H1 (cell line): ENCODE measurements around the gene ILKAP. TPM values are rescaled to one million over a fixed set of nuclear protein-coding genes. Genes with fewer than 3 reads are reported as not detected.

ENCODE experiments used
- CTCF ChIA-PET: fragments of 300-600 bp; sonication (Branson Sonifier 250); formaldehyde crosslinking; loops from one replicate; lab custom pipeline; 2021; ENCODE audit not compliant: partially characterized antibody; lab: Charles Lee
- POLR2A ChIA-PET: fragments of 300-600 bp; sonication (Branson Sonifier 250); formaldehyde crosslinking; loops from one replicate; lab custom pipeline; 2021; ENCODE audit warnings: inconsistent platforms; ENCODE audit not compliant: partially characterized antibody; lab: Charles Lee
- DNase-seq, 2 experiments: peaks; one replicate each; pipeline versions ENCODE4 v3.0.0 to v3.0.0-alpha.2; 2010 to 2022; ENCODE audit warnings: low spot score in 2 of 2, low read depth in 1 of 2, mixed read lengths in 1 of 2
- FAIRE-seq: peaks from 2 replicates; lab custom pipeline; 2011; peaks lifted over from hg19 to GRCh38; lab: Jason Lieb, UNC
- H2AFZ ChIP-seq: 2 replicates; pipeline ENCODE4 v1.8.1; 2012; ENCODE audit warnings: low read length, inconsistent platforms
- H2AK5ac ChIP-seq: 2 replicates; pipeline ENCODE4 v1.6.1; 2013; ENCODE audit warnings: low read depth, low read length
- H2BK120ac ChIP-seq: replicated peaks from 2 replicates; pipeline ENCODE3; 2013; ENCODE audit warnings: low read depth, low read length, inconsistent platforms
- H2BK12ac ChIP-seq: 2 replicates; pipeline ENCODE4 v1.6.1; 2013; ENCODE audit warnings: low read depth, low read length
- H2BK15ac ChIP-seq: 2 replicates; pipeline ENCODE4 v1.6.1; 2013; ENCODE audit warnings: low read length
- H2BK20ac ChIP-seq: 2 replicates; pipeline ENCODE4 v1.6.1; 2013; ENCODE audit warnings: low read length
- H2BK5ac ChIP-seq: 2 replicates; pipeline ENCODE4 v1.6.1; 2013; ENCODE audit warnings: low read depth, low read length
- H3K14ac ChIP-seq: 2 replicates; pipeline ENCODE4 v1.6.1; 2013; ENCODE audit warnings: inconsistent platforms; ENCODE audit not compliant: insufficient read length
- H3K18ac ChIP-seq: 2 replicates; pipeline ENCODE4 v1.6.1; 2013; ENCODE audit warnings: low read length; ENCODE audit errors: extremely low read depth
- H3K23ac ChIP-seq: 2 replicates; pipeline ENCODE4 v1.6.1; 2013; ENCODE audit warnings: inconsistent platforms; ENCODE audit not compliant: insufficient read length
- H3K23me2 ChIP-seq: 2 replicates; pipeline ENCODE4 v1.6.1; 2013; ENCODE audit warnings: low read depth, low read length
- H3K27ac ChIP-seq: 2 replicates; pipeline ENCODE4 v1.6.1; 2011; ENCODE audit warnings: low read depth, low read length, inconsistent platforms
- H3K27me3 ChIP-seq, 4 experiments: replicated peaks in 1 of 4; 1 replicate in 1 of 4; 2 replicates in 3 of 4; pipeline versions ENCODE4 v1.6.1 to v1.8.1; 2011 to 2013; ENCODE audit warnings: low read length in 3 of 4, mild to moderate bottlenecking in 3 of 4, inconsistent platforms in 2 of 4, mixed read lengths in 2 of 4, moderate library complexity in 1 of 4; ENCODE audit not compliant: control insufficient read depth in 3 of 4, insufficient read depth in 3 of 4; ENCODE audit errors: extremely low read depth in 1 of 4
- H3K36me3 ChIP-seq, 4 experiments: 2 replicates each; pipeline versions ENCODE4 v1.6.1 to v1.8.1; 2011 to 2013; ENCODE audit warnings: mild to moderate bottlenecking in 4 of 4, low read length in 3 of 4, moderate library complexity in 2 of 4, control low read depth in 1 of 4, inconsistent platforms in 1 of 4; ENCODE audit not compliant: insufficient read depth in 4 of 4, control insufficient read depth in 2 of 4
- H3K4ac ChIP-seq: replicated peaks from 2 replicates; pipeline ENCODE3; 2013; ENCODE audit warnings: low read length, low read depth, mixed read lengths, inconsistent platforms; ENCODE audit not compliant: insufficient read length
- H3K4me1 ChIP-seq, 4 experiments: replicated peaks in 1 of 4; 1 replicate in 1 of 4; 2 replicates in 3 of 4; pipeline versions ENCODE4 v1.6.1 to v1.8.1; 2011 to 2013; ENCODE audit warnings: low read length in 3 of 4, inconsistent platforms in 2 of 4, mixed read lengths in 1 of 4; ENCODE audit not compliant: insufficient read depth in 4 of 4, control insufficient read depth in 3 of 4
- H3K4me2 ChIP-seq, 2 experiments: 2 replicates each; pipeline versions ENCODE4 v1.6.1 to v1.8.1; 2011 to 2013; ENCODE audit warnings: low read depth in 2 of 2, low read length in 2 of 2, control low read depth in 1 of 2, inconsistent platforms in 1 of 2, mild to moderate bottlenecking in 1 of 2; ENCODE audit not compliant: insufficient read depth in 1 of 2
- H3K4me3 ChIP-seq, 4 experiments: fragments of 200-600, 300-600 bp in 1 of 4; sonication (generic), shearing (Covaris generic), sonication (Bioruptor Twin) in 1 of 4; 2 replicates each; pipeline versions ENCODE4 v1.5.1 to v1.8.1; 2011 to 2016; ENCODE audit warnings: low read length in 4 of 4, low read depth in 3 of 4, control low read depth in 2 of 4, inconsistent platforms in 2 of 4, mild to moderate bottlenecking in 2 of 4, mixed read lengths in 1 of 4, moderate library complexity in 1 of 4; ENCODE audit not compliant: insufficient read depth in 2 of 4; ENCODE audit errors: extremely low read depth in 1 of 4
- H3K56ac ChIP-seq: replicated peaks from 2 replicates; pipeline ENCODE3; 2013; ENCODE audit warnings: low read depth, mild to moderate bottlenecking, mixed read lengths, low read length, inconsistent platforms; ENCODE audit not compliant: insufficient read length
- H3K79me1 ChIP-seq: 2 replicates; pipeline ENCODE4 v1.6.1; 2013; ENCODE audit warnings: low read depth, low read length, control low read depth
- H3K79me2 ChIP-seq, 2 experiments: 2 replicates each; pipeline versions ENCODE4 v1.6.1 to v1.8.1; 2012 to 2013; ENCODE audit warnings: low read length in 2 of 2, mild to moderate bottlenecking in 2 of 2, inconsistent platforms in 1 of 2; ENCODE audit not compliant: insufficient read depth in 2 of 2, control insufficient read depth in 1 of 2
- H3K9ac ChIP-seq, 4 experiments: replicated peaks in 1 of 4; 1 replicate in 1 of 4; 2 replicates in 3 of 4; pipeline versions ENCODE4 v1.6.1 to v1.8.1; 2011 to 2013; ENCODE audit warnings: low read depth in 3 of 4, low read length in 3 of 4, control low read depth in 2 of 4, mild to moderate bottlenecking in 2 of 4, moderate library complexity in 2 of 4, inconsistent platforms in 1 of 4; ENCODE audit errors: extremely low read depth in 1 of 4
- H3K9me3 ChIP-seq, 2 experiments: 2 replicates each; pipeline versions ENCODE4 v1.6.1 to v1.8.1; 2012 to 2013; ENCODE audit warnings: mild to moderate bottlenecking in 2 of 2, moderate library complexity in 2 of 2, control low read depth in 1 of 2, inconsistent platforms in 1 of 2, low read depth in 1 of 2, low read length in 1 of 2, mixed read lengths in 1 of 2; ENCODE audit not compliant: insufficient read depth in 2 of 2
- H4K20me1 ChIP-seq, 2 experiments: replicated peaks in 1 of 2; 2 replicates each; pipeline versions ENCODE3 to v1.8.1; 2011 to 2013; ENCODE audit warnings: inconsistent platforms in 2 of 2, low read length in 2 of 2, mild to moderate bottlenecking in 1 of 2; ENCODE audit not compliant: insufficient read depth in 2 of 2, control insufficient read depth in 1 of 2
- H4K5ac ChIP-seq: 2 replicates; pipeline ENCODE4 v1.6.1; 2013; ENCODE audit warnings: low read length, low read depth, mixed read lengths, inconsistent platforms; ENCODE audit not compliant: insufficient read length
- H4K8ac ChIP-seq: 2 replicates; pipeline ENCODE4 v1.8.0; 2013; ENCODE audit warnings: mild to moderate bottlenecking, moderate library complexity, low read length, inconsistent platforms; ENCODE audit not compliant: insufficient read depth; ENCODE audit errors: extremely low read depth
- H4K91ac ChIP-seq: replicated peaks from 2 replicates; pipeline ENCODE3; 2013; ENCODE audit warnings: low read length, mixed read lengths, inconsistent platforms; ENCODE audit not compliant: insufficient read length
- BCL11A ChIP-seq, 2 experiments: IDR thresholded peaks; one replicate each; pipeline ENCODE4 v1.6.1; 2011; ENCODE audit warnings: low read depth in 2 of 2, low read length in 2 of 2, mild to moderate bottlenecking in 2 of 2
- CBX8 ChIP-seq: fragments of 300-800, 300-1000 bp; sonication (generic); IDR thresholded peaks from 2 replicates; pipeline ENCODE4 v1.7.1; 2016; ENCODE audit warnings: low read depth, low read length, borderline replicate concordance
- JUND ChIP-seq: IDR thresholded peaks from 2 replicates; pipeline ENCODE4 v1.6.1; 2011; ENCODE audit warnings: mild to moderate bottlenecking, improper control_type of control experiment, low read length
- KDM5A ChIP-seq: fragments of 200-600 bp; IDR thresholded peaks from 2 replicates; pipeline ENCODE4 v1.7.1; 2012; ENCODE audit warnings: mild to moderate bottlenecking, low read length, inconsistent platforms, mixed read lengths
- MAFK ChIP-seq: IDR thresholded peaks from 2 replicates; pipeline ENCODE4 v1.6.1; 2012; ENCODE audit warnings: low read depth, mild to moderate bottlenecking, improper control_type of control experiment, low read length
- PHF8 ChIP-seq: fragments of 200-600 bp; sonication (generic); conservative IDR thresholded peaks from 2 replicates; pipeline ENCODE4 v1.7.1; 2012; ENCODE audit warnings: low read depth, mild to moderate bottlenecking, inconsistent platforms, low read length, moderate library complexity
- RNF2 ChIP-seq: fragments of 200-900, 300-1000 bp; sonication (generic); IDR thresholded peaks from 2 replicates; pipeline ENCODE4 v1.7.1; 2016; ENCODE audit warnings: borderline replicate concordance, low read depth, mild to moderate bottlenecking, antibody characterized with exemption, low read length; ENCODE audit not compliant: poor library complexity, severe bottlenecking; ENCODE audit errors: missing control alignments
- SP4 ChIP-seq: IDR thresholded peaks from 2 replicates; pipeline ENCODE4 v1.6.1; 2012; ENCODE audit warnings: low read length, inconsistent platforms
- TCF12 ChIP-seq: IDR thresholded peaks from 2 replicates; pipeline ENCODE4 v1.6.1; 2011; ENCODE audit warnings: low read depth, mild to moderate bottlenecking, low read length
- WGBS, 2 experiments: shearing (Covaris generic) in 1 of 2; methylation state at CpG; one replicate each; pipeline versions ENCODE4 v1.1.6 to v1.1.7; 2013 to 2015; ENCODE audit warnings: low lambda C conversion rate in 2 of 2, mixed read lengths in 2 of 2, inconsistent platforms in 1 of 2, low coverage in 1 of 2, missing lambda C conversion rate in 1 of 2; ENCODE audit not compliant: insufficient replicate concordance in 2 of 2, insufficient coverage in 1 of 2, insufficient read length in 1 of 2; ENCODE audit errors: extremely low coverage in 1 of 2, missing lambda C conversion rate in 1 of 2; 5-methylcytosine and 5-hydroxymethylcytosine counted together
- polyA plus RNA-seq, 7 experiments: library from polyadenylated mRNA; depleted of rRNA in 3 of 7; stranded (reverse) in 5 of 7; unstranded in 2 of 7; fragments of >200 nt in 5 of 7; fragments of 200-250 nt in 2 of 7; gene quantifications; 1 replicate in 5 of 7; 2 replicates in 1 of 7; 4 replicates in 1 of 7; pipeline versions ENCODE4 v1.2.1 to v1.2.3, GENCODE V29; 2011 to 2013; ENCODE audit warnings: missing spikeins in 2 of 7, mixed read lengths in 2 of 7
- total RNA-seq: library from RNA; stranded (reverse); fragmentation: NEBNext Ultra II Directional; extraction: Animal tissue kit (Norgen Biotek cat#: 25700); gene quantifications from 2 replicates; pipeline ENCODE4 v1.2.1, GENCODE V29; 2021

The ILKAP gene
- total and polyA plus RNA-seq, 2 of the 8 experiments (the other 6 are each of a cell fraction or from before 2014, with no cell fraction given) = 23.5 to 33.8 TPM

DNA sequence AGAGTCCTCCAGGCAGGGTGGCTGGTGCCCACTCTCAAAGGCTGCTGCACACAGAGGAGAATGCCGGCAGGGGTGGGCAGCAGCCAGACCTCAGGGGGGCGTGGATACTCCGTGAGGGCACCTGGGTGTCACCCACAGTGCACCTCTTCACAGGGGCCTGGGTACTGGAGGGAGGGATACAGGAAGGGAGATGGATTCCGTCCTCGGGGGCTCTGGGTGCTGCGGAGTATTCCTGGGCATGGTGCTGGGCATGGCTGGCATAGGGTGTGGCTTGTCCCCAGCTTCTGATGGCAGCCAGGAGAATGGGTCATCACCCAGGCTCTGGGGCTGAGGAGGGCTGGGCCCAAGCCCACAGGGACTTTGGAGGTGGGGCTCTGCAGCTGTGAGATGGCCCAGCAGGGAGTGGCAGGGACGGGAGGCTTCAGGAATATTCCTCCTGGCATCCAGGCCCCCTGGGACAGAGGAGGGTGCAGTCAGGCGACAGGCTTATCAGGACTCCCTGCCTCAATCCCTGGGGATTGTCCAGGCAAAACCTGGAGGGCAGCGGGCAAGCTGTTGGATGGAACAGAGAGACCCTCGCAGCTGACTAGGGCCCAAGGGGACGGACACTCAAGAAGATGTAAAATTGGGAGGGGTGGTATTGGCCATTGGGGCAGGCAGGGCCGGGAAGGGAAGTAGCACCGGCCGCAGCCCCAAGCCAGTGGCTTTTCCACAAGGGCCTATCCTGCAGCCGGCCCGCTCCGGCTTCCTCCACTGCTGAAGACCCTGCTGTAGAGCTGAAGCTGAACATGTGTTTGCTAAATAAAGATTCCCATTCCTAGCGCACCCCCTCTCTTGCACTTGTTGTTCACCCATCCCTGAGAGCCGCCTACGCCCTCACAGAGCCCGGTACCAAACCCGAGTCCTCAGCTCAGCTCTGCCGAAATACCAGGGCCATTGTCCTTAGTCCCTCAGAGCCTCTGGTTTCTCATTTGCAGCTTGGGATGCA, 70.7 kb downstream of the ILKAP start:
- Histone ChIP-seq H3K79me1 (no peaks in the 10 kb centered on the region), H2BK20ac (no peak overlapping the region), H2AFZ (no peak overlapping the region), H3K4me2 (no peak overlapping the region), H3K18ac (no peak overlapping the region), H3K23ac (no peak overlapping the region), H2BK12ac (no peak overlapping the region), H3K14ac (no peak overlapping the region), H4K20me1 (peaks cover 0 to 1% of the 10 kb centered on the region in 2 experiments), H2AK5ac (no peak overlapping the region), H4K8ac (peak overlapping the region; percentile 65; the same call in 1 of the 2 replicates), H3K56ac (no peak overlapping the region), H3K4me3 (no peak overlapping the region), H2BK120ac (no peak overlapping the region)
- POLR2A ChIA-PET = interaction anchor here (0.6 kb wide), 1 partner anchor 97 kb away, joined by 3 read pairs; no protein-coding TSS in a partner anchor
- 88% methylated on average over 23 of the region's 23 CpGs; no CpG with 5 or more reads in 1 of the 2 experiments for WGBS, 2 experiments
- FAIRE-seq (no peak), DNase-seq (no peak)
- TF ChIP-seq SP4 (no peak), JUND (no peak), CBX8 (no peak), BCL11A (IDR thresholded peaks at IDR 0.05; ENCODE audit: low read depth in 2 of 2, low read length in 2 of 2) (no peak), KDM5A (no peak), PHF8 (no peak), MAFK (no peak), TCF12 (no peak), RNF2 (no peak)
- TF ChIP-seq, all 59 proteins: peak for 0
- Histone ChIP-seq H3K27me3 (no peaks in the 10 kb centered on the region), H4K91ac (no peak overlapping the region), H3K9ac (no peak overlapping the region), H3K27ac (no peak overlapping the region), H3K79me2 (no peaks in the 10 kb centered on the region), H3K4ac (no peak overlapping the region), H2BK5ac (no peak overlapping the region), H2BK15ac (no peak overlapping the region), H3K4me1 (peaks cover 0 to 13% (median 0%) of the 10 kb centered on the region in 4 experiments; a peak in 2 of 7 replicates), H3K9me3 (no peaks in the 10 kb centered on the region), H4K5ac (no peak overlapping the region), H3K36me3 (no peaks in the 10 kb centered on the region), H3K23me2 (no peaks in the 10 kb centered on the region)
- CTCF ChIA-PET = interaction anchor here (1.1 to 3.1 kb wide), 7 partner anchors 12 to 35 kb away, joined by 3 to 24 read pairs (median 4); no protein-coding TSS in a partner anchor
